ENCODE measurements around the gene CACHD1.

Gene CACHD1

DNA sequence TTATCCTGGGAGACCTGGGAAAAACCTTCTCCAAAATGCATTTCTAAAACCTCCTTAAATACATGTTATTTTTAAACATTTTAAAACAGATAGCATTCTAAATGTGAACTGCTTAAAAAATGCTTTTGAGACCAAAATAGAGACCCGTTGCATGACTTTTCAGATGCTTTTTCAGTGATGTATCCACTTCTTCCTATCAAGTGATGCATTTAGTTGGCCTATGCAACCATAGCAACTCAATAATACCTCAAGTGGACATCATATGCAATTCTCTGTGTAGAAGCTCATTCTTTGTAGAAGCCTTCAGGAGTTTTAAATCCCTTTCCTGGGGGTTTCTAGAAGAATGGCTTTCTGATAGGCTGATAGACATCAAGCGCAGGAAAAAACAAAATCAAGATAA, 180.5 kb downstream of the CACHD1 start:
- FAIRE-seq (no peak), DNase-seq (ENCODE audit: low spot score) (no peak)

DNA sequence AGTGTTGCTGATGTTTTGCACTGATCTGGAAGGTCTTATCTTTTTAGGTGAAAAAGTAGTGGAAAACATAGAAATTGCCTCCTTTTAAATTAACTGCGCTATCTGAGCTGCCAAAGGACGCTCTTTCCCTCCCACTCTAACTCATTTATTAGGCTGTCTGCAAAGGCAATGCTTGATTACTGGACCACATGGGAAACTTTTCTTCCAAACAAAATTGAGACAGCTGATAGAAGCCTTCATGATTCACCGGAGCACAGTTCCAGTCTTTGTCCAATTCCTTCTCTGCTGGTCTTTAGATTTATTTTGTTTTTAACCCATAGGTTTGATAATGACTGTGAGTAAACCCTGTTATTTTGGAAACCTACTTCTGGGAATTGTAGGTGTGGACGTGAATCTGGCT, 181.9 kb downstream of the CACHD1 start:
- FAIRE-seq, result no peak

GRCh38 chr1:64653466-64653865, 183.5 kb downstream of the CACHD1 start:
- no peak for DNase-seq (ENCODE audit: low spot score)
- no peak for FAIRE-seq

More for the DNA sequence above, 181.9 kb downstream of the CACHD1 start:
- no peak for DNase-seq (ENCODE audit: low spot score)

- FAIRE-seq, result no peak
- no peak for DNase-seq (ENCODE audit: low spot score)
Observed at GRCh38 chr1:64654519-64655341, 184.8 kb downstream of the CACHD1 start.

DNA sequence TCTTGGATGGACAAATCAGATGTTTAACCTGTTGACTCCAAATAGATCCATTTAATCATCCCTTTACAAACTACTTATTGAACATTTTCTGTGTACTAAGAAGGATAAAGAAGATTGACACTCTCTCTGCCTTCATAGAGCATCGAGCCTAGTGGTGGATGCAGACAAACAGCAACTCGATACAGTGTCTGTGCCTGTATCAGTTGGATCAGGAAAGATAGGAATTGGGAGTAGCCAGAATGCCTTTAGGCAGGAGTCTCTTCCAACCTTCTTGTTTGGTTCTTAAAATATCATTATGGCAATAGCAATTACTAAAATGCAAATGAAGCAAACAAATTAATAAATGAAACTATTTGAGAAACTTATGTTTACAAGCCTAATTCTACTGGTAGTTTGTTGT, 185.9 kb downstream of the CACHD1 start:
- FAIRE-seq, result no peak
- DNase-seq (ENCODE audit: low spot score), result no peak

- FAIRE-seq, result no peak
- DNase-seq (ENCODE audit: low spot score), result no peak
Observed at GRCh38 chr1:64659478-64660138, 189.7 kb downstream of the CACHD1 start.

DNA sequence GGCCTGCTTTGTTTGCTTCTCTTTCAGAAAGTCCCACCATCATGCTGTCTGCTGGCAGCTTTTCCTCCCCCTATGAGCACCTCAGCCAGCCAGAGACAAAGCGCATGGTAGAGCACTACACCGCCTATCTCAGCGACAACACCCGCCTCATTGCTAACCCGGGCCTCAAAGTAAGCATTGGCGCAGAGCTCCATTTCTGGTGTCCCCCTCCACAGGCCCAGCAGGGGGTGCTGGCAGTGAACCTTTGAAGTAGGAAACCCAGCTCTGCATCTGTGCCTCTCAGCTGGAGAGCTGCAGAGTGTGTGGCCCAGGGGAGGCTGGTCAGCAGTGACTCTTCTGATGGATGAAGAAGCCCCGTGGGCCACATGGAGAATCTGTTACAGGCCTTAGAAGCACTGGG, 193.7 kb downstream of the CACHD1 start:
- FAIRE-seq, result no peak
- DNase-seq (ENCODE audit: low spot score), result no peak

DNA sequence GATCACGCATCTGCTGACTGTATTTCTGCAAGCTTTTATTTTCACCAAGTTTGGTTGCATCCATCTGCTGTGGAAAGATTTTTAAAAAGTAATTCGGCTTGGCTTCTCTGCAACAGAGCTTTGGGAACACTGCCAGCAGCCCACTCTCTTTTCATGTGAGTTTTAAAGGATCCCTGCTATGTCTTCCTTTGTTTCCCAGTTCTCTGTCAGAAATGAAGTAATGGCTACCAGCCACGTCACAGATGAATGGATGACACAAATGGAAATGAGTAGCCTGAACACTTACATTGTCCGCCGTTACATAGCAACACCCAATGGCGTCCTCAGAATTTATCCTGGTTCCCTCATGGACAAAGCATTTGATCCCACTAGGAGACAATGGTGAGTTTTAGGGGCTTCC, 194.4 kb downstream of the CACHD1 start:
- no peak for DNase-seq (ENCODE audit: low spot score)
- no peak for FAIRE-seq

DNA sequence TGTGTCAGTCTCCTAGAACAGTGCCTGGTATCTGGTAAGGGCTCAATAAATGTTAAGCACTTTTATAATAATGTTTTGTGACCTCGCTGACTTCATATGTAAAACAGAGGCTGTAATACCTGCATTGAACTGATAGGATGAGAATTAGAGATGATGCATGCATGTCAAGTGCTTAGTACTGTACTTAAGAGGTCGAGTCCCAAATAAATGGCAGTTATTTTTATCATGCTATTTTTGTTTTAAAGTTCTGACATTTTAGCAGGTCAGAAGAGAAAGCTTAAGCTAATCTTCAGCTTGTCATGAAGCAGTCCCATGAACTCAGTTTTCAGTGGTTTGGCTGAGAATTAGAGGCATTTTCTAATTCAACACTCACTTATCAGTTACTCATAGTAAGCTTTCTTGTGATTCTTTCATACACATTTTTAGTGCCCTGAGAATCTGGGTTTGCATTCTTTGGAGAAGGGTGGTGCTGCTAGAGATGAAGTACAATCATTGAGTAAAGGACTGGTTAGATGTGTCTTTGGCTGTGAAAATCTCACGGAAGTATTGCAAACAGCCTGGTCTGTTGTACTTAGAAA, 199.3 kb downstream of the CACHD1 start:
- DNase-seq (ENCODE audit: low spot score) (no peak), FAIRE-seq (no peak)

GRCh38 chr1:64675718-64676345, 205.9 kb downstream of the CACHD1 start:
- FAIRE-seq, result peak; percentile 74

DNA sequence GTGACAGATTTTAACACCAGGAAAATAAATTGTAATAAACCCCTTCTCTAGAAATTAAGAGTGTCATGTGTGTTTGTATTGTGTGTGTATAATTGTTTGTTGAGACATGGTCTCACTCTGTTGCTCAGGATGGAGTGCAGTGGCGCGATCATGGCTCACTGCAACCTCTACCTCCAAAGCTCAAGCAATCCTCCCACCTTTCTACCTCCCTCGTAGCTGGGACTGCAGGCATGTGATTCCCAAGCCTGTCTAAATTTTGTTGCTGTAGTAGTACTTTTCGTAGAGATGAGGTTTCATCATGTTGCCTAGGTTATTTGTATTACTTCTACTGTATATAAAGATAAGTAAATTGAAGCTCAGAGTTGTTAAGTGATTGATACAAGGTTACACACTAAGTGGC, 206.5 kb downstream of the CACHD1 start:
- no peak for DNase-seq (ENCODE audit: low spot score)

More at GRCh38 chr1:64675718-64676345, 205.9 kb downstream of the CACHD1 start:
- peak; percentile 24 for DNase-seq (ENCODE audit: low spot score)

GRCh38 chr1:64677532-64677931, 207.6 kb downstream of the CACHD1 start:
- no peak for FAIRE-seq
- DNase-seq (ENCODE audit: low spot score), result no peak

More for the DNA sequence above, 206.5 kb downstream of the CACHD1 start:
- no peak for FAIRE-seq

- DNase-seq (ENCODE audit: low spot score) (no peak), FAIRE-seq (no peak)
Observed at GRCh38 chr1:64678366-64678765, 208.4 kb downstream of the CACHD1 start.

DNA sequence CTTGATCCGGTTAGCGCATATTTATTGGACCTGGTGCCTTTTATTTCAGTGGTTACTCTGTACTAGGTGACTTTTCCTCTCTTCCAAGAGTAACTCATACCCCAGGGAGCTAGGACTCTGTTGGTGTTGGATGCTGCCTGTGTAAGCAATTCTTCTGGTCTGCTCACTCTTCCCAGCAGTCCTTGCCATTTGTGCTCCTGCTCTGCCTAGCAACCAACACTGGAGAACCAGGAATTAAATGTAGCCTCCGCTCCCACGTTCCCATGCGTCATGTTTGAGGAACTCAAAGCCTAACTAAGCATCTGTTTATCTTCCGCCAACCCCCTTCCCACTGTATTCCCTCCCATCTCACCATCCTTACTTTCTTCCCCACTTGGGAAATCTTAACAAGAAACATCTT, 209.2 kb downstream of the CACHD1 start:
- no peak for DNase-seq (ENCODE audit: low spot score)
- FAIRE-seq, result no peak

GRCh38 chr1:64680599-64680998, 210.7 kb downstream of the CACHD1 start:
- no peak for FAIRE-seq
- DNase-seq (ENCODE audit: low spot score), result no peak

GRCh38 chr1:64681043-64681442, 211.1 kb downstream of the CACHD1 start:
- DNase-seq (ENCODE audit: low spot score) (no peak), FAIRE-seq (no peak)

DNA sequence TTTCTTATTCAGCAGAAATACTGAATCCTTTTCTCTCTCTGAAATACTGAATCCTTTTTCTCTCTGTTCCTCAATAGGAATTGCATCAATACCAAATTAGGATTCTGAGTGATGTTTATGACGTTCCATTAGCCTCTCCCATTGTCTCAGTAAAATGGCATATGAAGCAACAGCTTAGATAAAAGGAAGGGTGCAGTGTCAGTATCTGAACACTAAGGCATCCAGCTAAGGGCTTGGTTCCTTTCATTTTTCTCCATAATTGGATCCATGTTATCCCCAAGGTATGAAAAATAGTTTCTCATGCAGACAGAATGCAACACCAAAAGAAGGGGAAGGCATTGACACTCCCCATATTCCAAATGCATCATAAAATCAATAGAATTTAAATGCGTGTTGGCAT, 213.5 kb downstream of the CACHD1 start:
- FAIRE-seq, result no peak
- no peak for DNase-seq (ENCODE audit: low spot score)

DNA sequence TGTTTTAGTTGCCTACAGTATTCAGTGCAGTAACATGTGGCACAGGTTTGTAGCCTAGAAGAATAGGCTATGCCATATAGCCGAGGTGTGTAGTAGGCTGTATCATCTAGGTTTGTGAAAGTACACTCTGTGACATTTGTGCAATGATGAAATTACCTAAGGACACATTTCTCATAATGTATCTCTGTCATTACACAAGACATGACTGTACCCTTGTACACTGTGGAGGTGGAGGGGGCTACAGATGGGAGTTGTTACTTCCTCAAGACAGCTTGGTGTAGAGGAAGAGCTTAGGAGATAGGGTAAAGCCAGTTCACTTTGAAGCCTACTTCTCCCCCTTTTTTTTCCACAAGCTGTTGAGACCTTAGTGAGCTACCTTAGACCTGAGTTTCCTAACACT, 215.3 kb downstream of the CACHD1 start:
- DNase-seq (ENCODE audit: low spot score), result no peak

DNA sequence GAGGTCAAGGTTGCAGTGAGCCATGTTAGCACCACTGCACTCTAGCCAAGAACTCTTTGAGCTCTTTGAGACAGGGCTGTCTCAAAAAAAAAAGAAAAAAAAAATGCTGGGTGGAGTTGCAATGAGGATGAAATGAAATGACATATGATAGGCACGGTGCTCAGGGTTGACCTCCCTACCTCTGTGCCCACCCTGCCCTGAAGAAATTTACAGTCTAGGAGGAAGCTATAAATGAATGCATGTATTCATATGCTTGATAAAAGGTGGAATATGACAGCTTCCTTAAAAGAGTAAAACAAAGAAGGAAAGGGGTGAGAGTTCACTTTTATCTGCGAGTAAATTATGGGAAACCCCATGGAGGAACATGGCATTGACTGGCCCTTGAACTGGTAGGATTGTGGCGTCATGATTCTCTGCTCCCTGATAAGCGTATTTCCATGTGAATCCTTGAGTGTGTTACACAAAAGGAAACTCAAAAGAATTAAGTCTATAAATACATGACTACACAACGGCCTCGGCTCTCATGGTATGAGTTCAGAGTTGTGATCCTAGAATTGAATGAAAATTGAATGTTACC, 215.9 kb downstream of the CACHD1 start:
- DNase-seq (ENCODE audit: low spot score) (no peak), FAIRE-seq (no peak)

More for the DNA sequence above, 215.3 kb downstream of the CACHD1 start:
- FAIRE-seq, result no peak

GRCh38 chr1:64686828-64687724, 217.1 kb downstream of the CACHD1 start:
- peak; percentile 17 for DNase-seq (ENCODE audit: low spot score)
- peak; percentile 78 for FAIRE-seq

Measured in RCC 7860 (cell line).